Activated CD4-positive, CD25-positive, alpha-beta regulatory T cell treated with anti-CD3 and anti-CD28 coated beads, Interleukin-2, amount 50 U/mL, for 72 hours (primary cell): Measurements from ENCODE around the gene FBXL13.
"Not testable (repeated sequence)": the region's sequence is repeated elsewhere in the genome, so short reads cannot be mapped to it uniquely, and the experiment has no call there.

ENCODE experiments used
- DNase-seq: peaks from one replicate; pipeline ENCODE4 v3.0.0; 2021

The FBXL13 gene

GRCh38 chr7:102806613-102807012 is 268.0 kb downstream of the FBXL13 start:
- DNase-seq, result no peak

GRCh38 chr7:102795987-102796595 is 278.5 kb downstream of the FBXL13 start:
- DNase-seq, result not testable (repeated sequence)

DNA sequence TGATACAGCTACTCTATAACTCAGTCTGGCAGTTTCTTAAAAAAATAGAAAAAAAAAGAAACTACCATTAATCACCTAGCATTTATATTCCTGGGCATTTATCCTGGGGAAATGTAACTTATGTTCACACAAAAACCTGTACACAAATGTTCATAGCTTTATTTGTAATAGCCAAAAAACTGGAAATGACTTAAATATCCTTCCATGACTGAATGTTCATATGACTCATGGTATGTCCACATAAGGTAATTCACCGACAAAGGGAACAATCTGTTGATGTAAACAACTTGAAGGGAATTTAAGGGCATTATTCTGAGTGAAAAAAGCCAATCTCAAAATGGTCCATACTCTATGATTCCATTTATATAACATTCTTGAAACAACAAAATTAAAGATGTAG is 280.0 kb downstream of the FBXL13 start:
- DNase-seq, result not testable (repeated sequence)

- not testable (repeated sequence) for DNase-seq
Measured at GRCh38 chr7:102791831-102792230, 282.8 kb downstream of the FBXL13 start.

DNA sequence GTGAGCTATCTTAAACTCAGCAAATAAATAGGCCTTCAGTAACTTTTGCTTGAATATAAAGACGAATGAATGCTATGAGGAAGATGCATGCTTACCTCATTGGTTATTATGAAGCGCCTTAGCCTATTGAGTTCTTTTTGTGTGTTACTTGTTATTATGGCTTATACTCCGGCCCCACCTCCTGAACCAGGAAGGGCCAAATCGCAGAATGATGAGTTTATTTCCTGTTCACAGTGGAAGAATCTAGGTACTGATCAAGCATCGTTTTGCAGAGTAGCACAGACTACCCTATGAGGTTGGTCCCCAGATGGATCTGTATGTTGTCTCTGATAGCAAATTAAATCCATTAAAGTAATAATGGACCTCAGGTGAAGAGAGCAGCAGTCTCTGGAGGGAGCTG is 283.2 kb downstream of the FBXL13 start:
- DNase-seq, result not testable (repeated sequence)

DNA sequence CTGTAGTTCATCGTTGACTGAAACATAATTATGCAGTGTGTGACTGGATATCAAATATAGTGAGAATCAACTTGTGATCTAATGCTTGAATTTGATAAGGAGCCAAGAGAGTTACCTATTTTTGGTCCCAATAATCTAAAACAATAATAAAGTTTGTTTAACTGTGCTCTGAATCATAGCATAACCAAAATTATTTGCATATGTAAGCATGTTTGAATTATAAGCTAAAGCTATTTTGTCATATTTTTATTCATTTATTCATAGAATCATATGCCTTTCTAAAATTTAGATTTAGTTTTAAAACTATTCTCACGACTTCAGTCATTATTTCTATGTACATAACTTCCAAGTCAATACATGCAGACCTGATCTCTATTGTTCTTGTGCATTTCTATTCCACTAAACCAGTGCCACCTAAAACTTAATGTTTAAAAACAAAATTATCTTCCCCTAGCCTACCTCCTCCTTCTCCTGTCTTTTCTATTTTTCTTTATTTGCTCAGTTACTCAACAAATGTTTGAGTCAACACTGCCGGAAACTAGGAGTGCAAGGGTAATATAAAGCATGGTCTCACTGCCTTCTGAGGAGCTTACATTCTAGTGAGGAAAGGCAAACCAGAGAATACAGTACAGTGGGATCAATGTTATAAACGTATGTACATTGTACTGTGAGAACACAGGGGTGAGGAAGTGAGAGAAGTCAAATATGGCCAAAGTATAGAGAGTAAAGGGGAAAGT is 284.1 kb downstream of the FBXL13 start:
- DNase-seq, result not testable (repeated sequence)

GRCh38 chr7:102788770-102789169 is 285.8 kb downstream of the FBXL13 start:
- not testable (repeated sequence) for DNase-seq

DNA sequence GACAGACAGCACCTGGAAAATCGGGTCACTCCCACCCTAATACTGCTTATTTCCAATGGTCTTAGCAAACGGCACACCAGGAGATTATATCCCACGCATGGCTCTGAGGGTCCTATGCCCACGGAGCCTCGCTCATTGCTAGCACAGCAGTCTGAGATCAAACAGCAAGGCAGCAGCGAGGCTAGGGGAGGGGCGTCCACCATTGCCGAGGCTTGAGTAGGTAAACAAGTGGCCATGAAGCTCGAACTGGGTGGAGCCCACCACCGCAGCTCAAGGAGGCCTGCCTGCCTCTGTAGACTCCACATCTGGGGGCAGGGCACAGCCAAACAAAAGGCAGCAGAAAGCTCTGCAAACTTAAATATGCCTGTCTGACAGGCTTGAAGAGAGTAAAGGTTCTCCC is 293.7 kb downstream of the FBXL13 start:
- DNase-seq, result not testable (repeated sequence)

DNA sequence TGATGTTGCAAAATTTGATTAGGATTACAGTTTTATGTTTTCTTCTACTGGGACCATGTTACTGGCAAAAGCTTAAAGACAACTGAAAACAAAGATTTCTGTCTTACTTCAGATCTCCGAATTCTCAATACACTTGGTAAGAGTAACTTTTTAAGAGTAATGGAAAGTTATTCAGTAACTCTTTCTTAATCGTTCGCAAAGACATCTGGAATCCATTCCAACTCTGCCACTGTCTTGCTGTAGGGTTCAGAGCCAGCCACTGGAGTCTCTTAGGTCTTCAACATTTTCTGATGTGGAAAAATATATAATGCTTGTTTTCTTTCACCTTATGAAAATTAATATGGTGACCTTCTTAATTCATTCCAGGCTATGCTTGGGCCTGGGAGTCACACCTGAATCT is 295.9 kb downstream of the FBXL13 start:
- DNase-seq, result not testable (repeated sequence)

DNA sequence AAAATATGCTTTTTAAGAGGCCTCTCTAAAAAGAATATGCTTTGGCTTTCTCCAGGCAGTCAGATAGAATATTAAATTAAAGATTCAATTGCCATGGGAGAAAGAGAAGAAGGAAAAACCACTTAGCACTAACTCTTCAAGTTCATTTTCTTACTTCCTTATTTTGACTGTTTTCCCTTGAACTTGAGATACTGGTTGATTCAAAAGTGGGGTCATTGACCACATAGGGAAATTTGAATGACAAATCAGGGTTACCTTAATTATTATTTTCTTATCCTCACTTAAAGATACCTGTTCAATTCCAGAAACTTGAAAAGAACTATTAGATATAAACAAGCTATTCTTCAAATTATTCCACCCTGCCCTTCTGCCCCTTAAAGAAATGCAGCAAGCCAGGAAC is 298.4 kb downstream of the FBXL13 start:
- DNase-seq, result not testable (repeated sequence)

GRCh38 chr7:102770467-102770866 is 304.1 kb downstream of the FBXL13 start:
- DNase-seq, result not testable (repeated sequence)

DNA sequence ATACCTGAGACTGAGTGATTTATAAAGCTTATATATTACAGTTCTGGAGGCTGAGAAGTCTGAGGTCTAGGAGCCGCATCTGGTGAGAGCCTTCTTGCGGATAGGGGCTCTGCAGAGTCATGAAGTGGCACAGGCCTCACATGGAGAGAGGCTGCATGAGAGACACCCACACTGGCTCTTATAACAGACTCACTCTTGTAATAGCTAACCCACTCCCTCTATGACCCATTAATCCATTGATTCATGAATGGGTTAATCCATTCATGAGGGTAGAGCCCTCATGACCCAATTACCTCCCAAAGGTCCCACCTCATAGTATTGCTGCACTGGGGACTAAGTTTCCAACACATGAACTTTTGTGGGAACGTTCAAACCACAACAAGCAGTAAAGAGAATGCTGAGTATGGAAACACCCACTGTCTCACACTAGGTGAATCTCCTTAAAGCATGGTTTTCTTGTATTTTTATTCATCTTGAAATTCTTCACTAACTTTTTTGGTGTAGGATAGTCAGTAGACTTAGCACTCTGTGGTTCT is 304.9 kb downstream of the FBXL13 start:
- not testable (repeated sequence) for DNase-seq

GRCh38 chr7:102763295-102763905 is 311.2 kb downstream of the FBXL13 start:
- DNase-seq, result not testable (repeated sequence)
